Trophoblast cell (in vitro differentiated cells and primary cell): ENCODE results near the gene ZMYND8.

Experiments used
- DNase-seq, 2 donors: peaks; one replicate each; pipeline ENCODE4 v3.0.0-alpha.2; 2016
- H2AFZ ChIP-seq: 2 replicates; pipeline ENCODE4 v1.6.1; 2013; ENCODE audit warnings: low read length, moderate library complexity, mild to moderate bottlenecking; ENCODE audit not compliant: insufficient read depth, poor library complexity
- H2AK5ac ChIP-seq: 2 replicates; pipeline ENCODE4 v1.6.1; 2013; ENCODE audit warnings: mild to moderate bottlenecking, low read length
- H2BK120ac ChIP-seq: 2 replicates; pipeline ENCODE4 v1.6.1; 2013; ENCODE audit warnings: low read length, mild to moderate bottlenecking, moderate library complexity; ENCODE audit not compliant: insufficient read depth, poor library complexity
- H2BK12ac ChIP-seq: 2 replicates; pipeline ENCODE4 v1.6.1; 2013; ENCODE audit warnings: mild to moderate bottlenecking, low read length, moderate library complexity
- H2BK5ac ChIP-seq: 2 replicates; pipeline ENCODE4 v1.6.1; 2013; ENCODE audit warnings: low read length, low read depth, moderate library complexity, mild to moderate bottlenecking; ENCODE audit not compliant: poor library complexity
- H3K14ac ChIP-seq: 2 replicates; pipeline ENCODE4 v1.6.1; 2013; ENCODE audit warnings: mild to moderate bottlenecking, low read length
- H3K18ac ChIP-seq: 2 replicates; pipeline ENCODE4 v1.6.1; 2013; ENCODE audit warnings: mild to moderate bottlenecking, low read length
- H3K23ac ChIP-seq: 2 replicates; pipeline ENCODE4 v1.6.1; 2013; ENCODE audit warnings: low read length
- H3K27ac ChIP-seq: 2 replicates; pipeline ENCODE4 v1.5.1; 2013; ENCODE audit warnings: low read depth, mild to moderate bottlenecking, inconsistent platforms, low read length, moderate library complexity
- H3K27me3 ChIP-seq: 2 replicates; pipeline ENCODE4 v1.6.1; 2013; ENCODE audit warnings: inconsistent platforms, mild to moderate bottlenecking, low read length, moderate library complexity; ENCODE audit not compliant: insufficient read depth
- H3K36me3 ChIP-seq, 2 experiments: 1 replicate in 1 of 2; 2 replicates in 1 of 2; pipeline ENCODE4 v1.6.1; 2013; ENCODE audit warnings: low read length in 2 of 2, mild to moderate bottlenecking in 2 of 2, moderate library complexity in 1 of 2; ENCODE audit not compliant: insufficient read depth in 2 of 2, control insufficient read depth in 1 of 2
- H3K4ac ChIP-seq: 2 replicates; pipeline ENCODE4 v1.6.1; 2013; ENCODE audit warnings: low read depth, mild to moderate bottlenecking, low read length, moderate library complexity
- H3K4me1 ChIP-seq, 2 experiments: 1 replicate in 1 of 2; 2 replicates in 1 of 2; pipeline ENCODE4 v1.6.1; 2013; ENCODE audit warnings: low read length in 2 of 2, mild to moderate bottlenecking in 2 of 2, moderate library complexity in 1 of 2; ENCODE audit not compliant: insufficient read depth in 2 of 2, control insufficient read depth in 1 of 2
- H3K4me2 ChIP-seq: 2 replicates; pipeline ENCODE4 v1.6.1; 2013; ENCODE audit warnings: inconsistent platforms, mild to moderate bottlenecking, low read length, moderate library complexity
- H3K4me3 ChIP-seq: 2 replicates; pipeline ENCODE4 v1.5.1; 2013; ENCODE audit warnings: mild to moderate bottlenecking, low read depth, low read length, inconsistent platforms
- H3K79me1 ChIP-seq: one replicate; pipeline ENCODE4 v1.6.1; 2013; ENCODE audit warnings: low read length
- H3K79me2 ChIP-seq: 2 replicates; pipeline ENCODE4 v1.6.1; 2013; ENCODE audit warnings: low read length, mild to moderate bottlenecking; ENCODE audit not compliant: control insufficient read depth, insufficient read depth, poor library complexity
- H3K9ac ChIP-seq: 2 replicates; pipeline ENCODE4 v1.6.1; 2013; ENCODE audit warnings: mild to moderate bottlenecking, low read length
- H3K9me3 ChIP-seq: 2 replicates; pipeline ENCODE4 v1.6.1; 2013; ENCODE audit warnings: low read depth, mild to moderate bottlenecking, control low read depth, inconsistent platforms, low read length; ENCODE audit not compliant: insufficient read depth
- H4K12ac ChIP-seq: 2 replicates; pipeline ENCODE4 v1.6.1; 2013; ENCODE audit warnings: low read depth, mild to moderate bottlenecking, low read length, moderate library complexity
- H4K8ac ChIP-seq: 2 replicates; pipeline ENCODE4 v1.6.1; 2013; ENCODE audit warnings: low read depth, mild to moderate bottlenecking, low read length, moderate library complexity
- H4K91ac ChIP-seq: one replicate; pipeline ENCODE4 v1.6.1; 2013; ENCODE audit warnings: low read depth, mild to moderate bottlenecking, low read length, moderate library complexity
- WGBS: extraction: QIAGEN DNeasy Blood & Tissue Kit; methylation state at CpG from one replicate; pipeline ENCODE4 v1.1.7; 2013; ENCODE audit warnings: missing lambda C conversion rate; ENCODE audit not compliant: insufficient read length, insufficient coverage; ENCODE audit errors: extremely low coverage; 5-methylcytosine and 5-hydroxymethylcytosine counted together

ZMYND8 gene

DNA sequence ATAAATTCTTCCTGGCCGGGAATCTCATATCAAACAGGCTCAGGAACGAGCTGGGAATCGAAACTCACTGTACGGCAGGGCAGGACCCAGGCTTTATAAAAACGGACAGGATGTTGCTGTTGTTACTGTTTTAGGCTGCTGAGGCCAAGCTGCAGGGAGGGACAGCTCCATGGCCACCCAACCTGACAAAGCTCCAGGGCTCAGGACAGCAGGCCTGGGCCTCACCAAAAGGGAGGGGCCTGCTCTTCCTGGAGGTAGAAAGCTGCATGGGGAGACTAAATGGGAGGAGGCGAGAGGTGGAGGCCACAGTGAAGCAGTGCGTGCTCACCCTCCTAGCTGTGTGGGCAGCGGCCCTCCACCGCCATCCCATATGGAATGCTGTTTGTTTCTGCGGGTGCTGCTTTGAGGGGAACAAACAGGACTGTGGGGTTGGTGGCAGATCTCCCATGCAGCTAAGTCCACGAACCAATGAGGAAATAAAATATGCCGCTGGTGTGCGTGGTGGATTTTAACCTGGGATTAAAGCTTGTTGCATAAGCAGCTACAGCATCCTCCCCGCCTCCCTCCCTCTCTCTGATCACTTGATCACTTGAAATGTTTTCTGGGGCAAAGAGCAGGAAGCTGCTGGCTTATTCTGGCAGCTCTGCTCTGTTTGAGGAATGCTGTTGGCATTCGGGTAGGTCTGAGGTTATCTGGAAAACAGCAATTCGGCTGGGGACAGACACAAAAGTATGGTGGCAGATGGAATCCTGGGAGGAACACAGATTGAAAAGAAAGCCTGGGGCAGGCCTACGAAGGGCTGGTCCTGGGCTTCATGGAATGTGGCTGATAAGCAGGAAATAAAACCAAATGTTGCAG is 2.4 kb upstream of the ZMYND8 start:
- peak; percentile 95 to 98 for DNase-seq
- Histone ChIP-seq H3K79me1 (peaks cover 71% of the 10 kb centered on the region), H3K27me3 (no peaks in the 10 kb centered on the region), H3K23ac (no peak overlapping the region), H4K91ac (peak overlapping the region; percentile 100), H2BK120ac (peak overlapping the region; percentile 100), H2AK5ac (peak overlapping the region; percentile 59), H3K9ac (peak overlapping the region; percentile 22), H2AFZ (peak overlapping the region; percentile 20), H3K79me2 (peaks cover 34% of the 10 kb centered on the region), H4K8ac (peak overlapping the region; percentile 95), H3K4me3 (no peak overlapping the region), H3K9me3 (no peaks in the 10 kb centered on the region), H3K4ac (peak overlapping the region; percentile 85), H3K4me2 (peak overlapping the region; percentile 58), H2BK12ac (peak overlapping the region; percentile 95), H3K14ac (peak overlapping the region; percentile 89), H2BK5ac (peak overlapping the region; percentile 97), H3K36me3 (no peaks in the 10 kb centered on the region), H3K18ac (peak overlapping the region; percentile 95), H3K27ac (peak overlapping the region; percentile 100), H4K12ac (peak overlapping the region; percentile 20), H3K4me1 (peaks cover 37 to 55% of the 10 kb centered on the region in 2 experiments)
- no CpG with 5 or more reads among the region's 17 CpGs for WGBS

- Histone ChIP-seq H3K18ac (peak overlapping the region; percentile 95), H4K91ac (peak overlapping the region; percentile 100), H4K8ac (peak overlapping the region; percentile 95), H3K4me1 (peaks cover 40 to 60% of the 10 kb centered on the region in 2 experiments), H2BK5ac (peak overlapping the region; percentile 85), H3K36me3 (no peaks in the 10 kb centered on the region), H2BK12ac (peak overlapping the region; percentile 95), H2AK5ac (peak overlapping the region; percentile 81), H3K4ac (peak overlapping the region; percentile 85), H3K4me3 (no peak overlapping the region), H3K79me1 (peaks cover 75% of the 10 kb centered on the region), H2BK120ac (peak overlapping the region; percentile 95), H3K4me2 (peak overlapping the region; percentile 58), H3K14ac (peak overlapping the region; percentile 89), H3K27me3 (no peaks in the 10 kb centered on the region), H3K9ac (peak overlapping the region; percentile 81), H3K9me3 (no peaks in the 10 kb centered on the region), H3K27ac (peak overlapping the region; percentile 100), H3K23ac (no peak overlapping the region), H3K79me2 (peaks cover 35% of the 10 kb centered on the region), H4K12ac (peak overlapping the region; percentile 98), H2AFZ (peak overlapping the region; percentile 83)
- WGBS, result no CpG with 5 or more reads among the region's 15 CpGs
- no peak for DNase-seq
Observed at GRCh38 chr20:47358039-47358671, 1.7 kb upstream of the ZMYND8 start.

DNA sequence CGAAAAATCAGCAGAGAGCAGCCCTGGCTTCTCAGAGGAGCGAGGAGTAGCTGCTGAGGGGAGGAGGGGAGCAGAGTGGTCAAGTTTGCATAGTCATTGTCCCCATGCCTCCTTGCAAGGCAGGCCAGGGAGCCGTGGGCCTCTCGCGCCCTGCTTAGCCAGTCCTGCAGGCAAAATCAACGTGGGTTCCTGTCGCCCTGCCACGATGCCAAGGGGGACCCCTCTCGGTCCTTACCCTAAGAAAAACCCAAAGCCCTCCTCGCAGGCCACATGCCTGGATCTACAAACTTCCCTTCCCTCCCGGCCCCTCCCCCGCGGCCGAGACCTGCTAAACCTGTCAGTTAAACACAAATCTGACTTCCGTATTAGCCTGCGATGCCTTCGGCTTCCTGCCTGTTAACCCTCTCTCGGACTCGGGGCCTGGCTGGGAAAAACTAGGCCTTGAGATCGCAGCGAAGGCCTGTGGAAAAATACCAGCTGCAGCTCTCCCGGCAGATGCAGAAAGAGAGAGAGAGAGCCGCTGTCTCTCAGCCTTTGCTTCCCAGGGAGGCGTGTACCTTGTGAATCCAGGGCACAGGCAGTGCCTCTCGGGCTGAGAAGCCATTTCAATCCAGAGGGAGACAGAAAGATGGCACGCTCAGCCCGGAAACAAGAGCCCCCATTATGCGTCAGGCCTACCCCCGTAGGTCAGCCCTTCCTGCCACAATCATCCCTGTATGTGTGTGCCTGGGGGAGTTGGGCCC is 968 bp upstream of the ZMYND8 start:
- Histone ChIP-seq H4K91ac (peak overlapping the region; percentile 100), H3K9ac (peak overlapping the region; percentile 81), H3K4me3 (no peak overlapping the region), H4K12ac (peak overlapping the region; percentile 98), H3K79me1 (peaks cover 78% of the 10 kb centered on the region), H2BK120ac (peak overlapping the region; percentile 98), H2AK5ac (peak overlapping the region; percentile 81), H3K36me3 (no peaks in the 10 kb centered on the region), H3K27ac (peak overlapping the region; percentile 100), H3K9me3 (no peaks in the 10 kb centered on the region), H3K23ac (no peak overlapping the region), H2BK12ac (peak overlapping the region; percentile 85), H3K4ac (peak overlapping the region; percentile 98), H3K4me1 (peaks cover 46 to 66% of the 10 kb centered on the region in 2 experiments), H3K14ac (peak overlapping the region; percentile 93), H3K27me3 (no peaks in the 10 kb centered on the region), H2BK5ac (peak overlapping the region; percentile 100), H3K18ac (peak overlapping the region; percentile 95), H2AFZ (peak overlapping the region; percentile 83), H3K79me2 (peaks cover 38% of the 10 kb centered on the region), H3K4me2 (peak overlapping the region; percentile 30), H4K8ac (peak overlapping the region; percentile 95)
- DNase-seq, result peak; percentile 97 to 99
- WGBS, result no CpG with 5 or more reads among the region's 29 CpGs

GRCh38 chr20:47356220-47356525 is 326 bp downstream of the ZMYND8 start:
- no peaks in the 10 kb centered on the region for H3K9me3 ChIP-seq
- peak overlapping the region; percentile 92 for H2BK5ac ChIP-seq
- peak overlapping the region; percentile 91 for H3K18ac ChIP-seq
- H3K4me3 ChIP-seq, result no peak overlapping the region
- peak overlapping the region; percentile 94 for H3K4ac ChIP-seq
- DNase-seq, result no peak
- no peak overlapping the region for H2AFZ ChIP-seq
- peak overlapping the region; percentile 81 for H2BK120ac ChIP-seq
- no peak overlapping the region for H3K23ac ChIP-seq
- H4K12ac ChIP-seq, result peak overlapping the region; percentile 37
- no peaks in the 10 kb centered on the region for H3K36me3 ChIP-seq
- peaks cover 81% of the 10 kb centered on the region for H3K79me1 ChIP-seq
- H3K27me3 ChIP-seq, result no peaks in the 10 kb centered on the region
- peak overlapping the region; percentile 89 for H2BK12ac ChIP-seq
- peak overlapping the region; percentile 52 for H3K4me2 ChIP-seq
- no peak overlapping the region for H3K9ac ChIP-seq
- peak overlapping the region; percentile 56 for H3K14ac ChIP-seq
- H3K27ac ChIP-seq, result peak overlapping the region; percentile 100
- peak overlapping the region; percentile 49 for H2AK5ac ChIP-seq
- peak overlapping the region; percentile 97 for H4K91ac ChIP-seq
- H3K4me1 ChIP-seq, result peaks cover 49 to 70% of the 10 kb centered on the region in 2 experiments
- H3K79me2 ChIP-seq, result peaks cover 42% of the 10 kb centered on the region
- peak overlapping the region; percentile 67 for H4K8ac ChIP-seq
